ENCODE measurements around the gene OSMR. TPM values are rescaled to one million over a fixed set of nuclear protein-coding genes. Genes with fewer than 3 reads are reported as not detected.

OSMR gene
- total RNA-seq, 4 donors from 2014 or later: 9.2 to 40.2 (median 26.8) TPM

- peak; percentile 35 to 79 (median 70) for TF ChIP-seq CTCF (IDR thresholded peaks at IDR 0.05)
- TF ChIP-seq POLR2A (IDR thresholded peaks at IDR 0.05): no peak
- no peak for DNase-seq
- WGBS, 2 donors: 0% methylated on average over 1 of the region's 1 CpG; no CpG with 5 or more reads in 1 of the 2 donors
- Histone ChIP-seq H3K27ac (no peak overlapping the region), H3K27me3 (no peaks in the 10 kb centered on the region), H3K4me1 (peaks cover 0 to 30% (median 0%) of the 10 kb centered on the region in 3 donors), H3K9me3 (no peaks in the 10 kb centered on the region), H3K4me3 (no peak overlapping the region), H3K36me3 (peaks cover 0 to 92% (median 12%) of the 10 kb centered on the region in 3 donors)
- intact Hi-C loops (cut with DNase I): no loop called here
Measured at GRCh38 chr5:38922199-38922598, 76.4 kb downstream of the OSMR start.

- no peak for DNase-seq
- Histone ChIP-seq H3K36me3 (peaks cover 0 to 92% (median 13%) of the 10 kb centered on the region in 3 donors), H3K4me3 (no peak overlapping the region), H3K27ac (peak overlapping the region in 3 of 4 donors; percentile 57 to 74 (median 73)), H3K4me1 (peaks cover 0 to 23% (median 0%) of the 10 kb centered on the region in 3 donors), H3K9me3 (no peaks in the 10 kb centered on the region), H3K27me3 (no peaks in the 10 kb centered on the region)
- TF ChIP-seq CTCF (IDR thresholded peaks at IDR 0.05) (no peak), POLR2A (IDR thresholded peaks at IDR 0.05) (no peak)
- 68 to 77% methylated on average over 2 to 3 of the region's 3 CpGs for WGBS, 2 donors
- intact Hi-C loops (cut with DNase I): no loop called here
Measured at GRCh38 chr5:38923661-38924451, 78.0 kb downstream of the OSMR start.

- no peaks in the 10 kb centered on the region for H3K9me3 ChIP-seq
- H3K4me3 ChIP-seq: no peak overlapping the region
- TF ChIP-seq CTCF (IDR thresholded peaks at IDR 0.05): no peak
- TF ChIP-seq POLR2A (IDR thresholded peaks at IDR 0.05): no peak
- peak overlapping the region in 3 of 4 donors; percentile 55 to 73 (median 57) for H3K27ac ChIP-seq
- H3K36me3 ChIP-seq: peaks cover 0 to 86% (median 13%) of the 10 kb centered on the region in 3 donors
- intact Hi-C loops (cut with DNase I): no loop called here
- no peaks in the 10 kb centered on the region for H3K27me3 ChIP-seq
- DNase-seq: no peak
- H3K4me1 ChIP-seq: peaks cover 0 to 19% (median 0%) of the 10 kb centered on the region in 3 donors
- 77 to 87% methylated on average over 6 of the region's 6 CpGs for WGBS, 2 donors
Measured at GRCh38 chr5:38925154-38925925, 79.5 kb downstream of the OSMR start.

GRCh38 chr5:38926121-38926520 lies 80.3 kb downstream of the OSMR start:
- intact Hi-C loops (cut with DNase I): no loop called here
- peak overlapping the region in 2 of 4 donors; percentile 1 to 55 for H3K27ac ChIP-seq
- H3K9me3 ChIP-seq: no peaks in the 10 kb centered on the region
- H3K27me3 ChIP-seq: no peaks in the 10 kb centered on the region
- no peak for DNase-seq
- 70 to 83% methylated on average over 3 of the region's 3 CpGs for WGBS, 2 donors
- H3K4me1 ChIP-seq: peaks cover 0 to 19% (median 0%) of the 10 kb centered on the region in 3 donors
- TF ChIP-seq CTCF (IDR thresholded peaks at IDR 0.05) (no peak), POLR2A (IDR thresholded peaks at IDR 0.05) (no peak)
- H3K36me3 ChIP-seq: peaks cover 0 to 86% (median 13%) of the 10 kb centered on the region in 3 donors
- no peak overlapping the region for H3K4me3 ChIP-seq

- 69 to 90% methylated on average over 1 to 2 of the region's 2 CpGs for WGBS, 2 donors
- intact Hi-C loops (cut with DNase I): no loop called here
- DNase-seq: no peak
- Histone ChIP-seq H3K27me3 (no peaks in the 10 kb centered on the region), H3K27ac (no peak overlapping the region), H3K4me1 (peaks cover 0 to 19% (median 0%) of the 10 kb centered on the region in 3 donors), H3K4me3 (no peak overlapping the region), H3K9me3 (no peaks in the 10 kb centered on the region), H3K36me3 (peaks cover 0 to 88% (median 16%) of the 10 kb centered on the region in 3 donors)
- no peak for TF ChIP-seq POLR2A (IDR thresholded peaks at IDR 0.05)
Measured at GRCh38 chr5:38927470-38927869, 81.7 kb downstream of the OSMR start.

All from esophagus squamous epithelium (tissue), 5 donors.